ENCODE measurements around the gene TFF3.

The TFF3 gene

GRCh38 chr21:42289926-42290325 is 25.3 kb downstream of the TFF3 start:
- TF ChIP-seq, protein P1, sequence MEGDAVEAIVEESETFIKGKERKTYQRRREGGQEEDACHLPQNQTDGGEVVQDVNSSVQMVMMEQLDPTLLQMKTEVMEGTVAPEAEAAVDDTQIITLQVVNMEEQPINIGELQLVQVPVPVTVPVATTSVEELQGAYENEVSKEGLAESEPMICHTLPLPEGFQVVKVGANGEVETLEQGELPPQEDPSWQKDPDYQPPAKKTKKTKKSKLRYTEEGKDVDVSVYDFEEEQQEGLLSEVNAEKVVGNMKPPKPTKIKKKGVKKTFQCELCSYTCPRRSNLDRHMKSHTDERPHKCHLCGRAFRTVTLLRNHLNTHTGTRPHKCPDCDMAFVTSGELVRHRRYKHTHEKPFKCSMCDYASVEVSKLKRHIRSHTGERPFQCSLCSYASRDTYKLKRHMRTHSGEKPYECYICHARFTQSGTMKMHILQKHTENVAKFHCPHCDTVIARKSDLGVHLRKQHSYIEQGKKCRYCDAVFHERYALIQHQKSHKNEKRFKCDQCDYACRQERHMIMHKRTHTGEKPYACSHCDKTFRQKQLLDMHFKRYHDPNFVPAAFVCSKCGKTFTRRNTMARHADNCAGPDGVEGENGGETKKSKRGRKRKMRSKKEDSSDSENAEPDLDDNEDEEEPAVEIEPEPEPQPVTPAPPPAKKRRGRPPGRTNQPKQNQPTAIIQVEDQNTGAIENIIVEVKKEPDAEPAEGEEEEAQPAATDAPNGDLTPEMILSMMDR (IDR thresholded peaks at IDR 0.05; ENCODE audit: low read length, missing control alignments) = no peak
- H3K4me3 ChIP-seq (replicated peaks; ENCODE audit: low read depth, low read length) = no peak overlapping the region
- no peak for DNase-seq (ENCODE audit: low read depth)

DNA sequence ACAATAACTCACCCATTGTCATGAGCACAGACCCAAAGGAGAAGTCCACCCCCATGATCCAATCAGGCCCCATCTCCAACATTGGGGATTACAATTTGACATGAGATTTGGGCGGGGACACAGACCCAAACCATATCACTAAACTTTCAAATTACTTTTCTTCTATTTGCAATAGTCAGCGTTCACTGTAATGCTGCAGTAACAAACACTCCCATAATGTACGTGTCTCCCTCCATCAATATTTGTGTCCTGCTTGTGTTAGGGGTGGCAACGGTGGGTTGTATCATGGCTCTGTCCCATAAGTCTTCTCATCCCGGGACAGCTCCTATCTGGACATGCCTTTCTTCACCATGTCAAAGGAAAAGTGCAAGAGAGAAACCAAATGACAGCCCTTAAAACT is 26.2 kb downstream of the TFF3 start:
- H3K4me3 ChIP-seq (replicated peaks; ENCODE audit: low read depth, low read length) = no peak overlapping the region
- DNase-seq (ENCODE audit: low read depth) = no peak
- TF ChIP-seq, protein P1 (IDR thresholded peaks at IDR 0.05; ENCODE audit: low read length, missing control alignments) = no peak

GRCh38 chr21:42287193-42288083 is 27.8 kb downstream of the TFF3 start:
- TF ChIP-seq, protein P1 (IDR thresholded peaks at IDR 0.05; ENCODE audit: low read length, missing control alignments) = no peak
- H3K4me3 ChIP-seq (replicated peaks; ENCODE audit: low read depth, low read length) = no peak overlapping the region
- no peak for DNase-seq (ENCODE audit: low read depth)

DNA sequence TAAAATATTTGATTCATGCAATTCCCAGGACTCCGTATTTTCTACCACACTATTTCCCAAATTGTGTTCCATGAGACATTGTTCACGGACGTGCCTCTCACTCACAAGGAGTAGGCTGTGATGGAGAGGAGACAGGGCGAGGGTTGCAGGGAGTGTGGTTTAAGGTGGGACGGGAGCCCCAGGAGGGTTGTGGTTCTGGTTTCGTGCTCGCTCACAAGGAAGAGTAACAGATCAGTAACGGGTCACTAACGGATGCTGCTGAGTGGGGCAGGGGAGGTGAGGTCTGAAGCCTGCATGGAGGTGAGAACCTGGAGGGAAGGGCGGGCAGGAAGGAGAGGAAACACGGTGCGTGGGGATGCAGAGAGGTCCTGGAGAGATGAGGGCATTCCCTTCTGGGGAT is 28.8 kb downstream of the TFF3 start:
- TF ChIP-seq, protein P1 (IDR thresholded peaks at IDR 0.05; ENCODE audit: low read length, missing control alignments) = no peak
- no peak for DNase-seq (ENCODE audit: low read depth)
- no peak overlapping the region for H3K4me3 ChIP-seq (replicated peaks; ENCODE audit: low read depth, low read length)

- no peak overlapping the region for H3K4me3 ChIP-seq (replicated peaks; ENCODE audit: low read depth, low read length)
- TF ChIP-seq, protein P1 (IDR thresholded peaks at IDR 0.05; ENCODE audit: low read length, missing control alignments) = no peak
- no peak for DNase-seq (ENCODE audit: low read depth)
These were observed 29.5 kb downstream of the TFF3 start for GRCh38 chr21:42285569-42286245.

GRCh38 chr21:42282715-42283114 is 32.5 kb downstream of the TFF3 start:
- TF ChIP-seq, protein P1 (IDR thresholded peaks at IDR 0.05; ENCODE audit: low read length, missing control alignments) = no peak
- no peak overlapping the region for H3K4me3 ChIP-seq (replicated peaks; ENCODE audit: low read depth, low read length)
- DNase-seq (ENCODE audit: low read depth) = no peak
